ENCODE results near the gene ARRDC2. TPM values are rescaled to one million over a fixed set of nuclear protein-coding genes. Genes with fewer than 3 reads are reported as not detected.

Gene ARRDC2
- total and polyA plus RNA-seq, 10 of the 15 experiments (the other 5 are each of a cell fraction or from before 2014, with no cell fraction given): 0.48 to 10.1 (median 4.8) TPM

DNA sequence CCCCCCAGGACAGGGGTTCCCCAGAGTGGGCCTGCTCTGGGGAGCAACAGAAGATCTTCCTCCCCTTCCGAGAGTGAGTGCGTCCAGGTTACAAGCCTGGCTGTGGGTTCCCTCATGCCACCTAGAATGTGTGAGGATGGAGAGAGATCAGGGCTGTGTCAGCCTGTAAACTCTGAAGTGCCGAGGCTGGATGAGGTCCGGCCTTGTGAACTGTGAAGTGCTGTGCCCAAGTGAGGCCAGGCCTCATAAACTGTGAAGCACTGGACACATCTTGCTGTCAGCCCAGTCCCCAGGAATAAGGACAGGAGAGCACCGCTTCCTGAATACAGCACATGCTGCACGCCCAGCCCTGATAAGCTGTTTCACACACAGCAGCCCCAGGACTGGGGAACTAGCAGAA is 33.4 kb upstream of the ARRDC2 start (continued):
- TF ChIP-seq E4F1 (IDR thresholded peaks at IDR 0.05; ENCODE audit: borderline replicate concordance, partially characterized antibody) (no peak), NFYA (IDR thresholded peaks at IDR 0.05; ENCODE audit: borderline replicate concordance, low read depth, low read length) (no peak), ZNF274 (IDR thresholded peaks at IDR 0.05; ENCODE audit: insufficient read depth, insufficient read length) (no peak), CHD4 (IDR thresholded peaks at IDR 0.05) (no peak)

DNA sequence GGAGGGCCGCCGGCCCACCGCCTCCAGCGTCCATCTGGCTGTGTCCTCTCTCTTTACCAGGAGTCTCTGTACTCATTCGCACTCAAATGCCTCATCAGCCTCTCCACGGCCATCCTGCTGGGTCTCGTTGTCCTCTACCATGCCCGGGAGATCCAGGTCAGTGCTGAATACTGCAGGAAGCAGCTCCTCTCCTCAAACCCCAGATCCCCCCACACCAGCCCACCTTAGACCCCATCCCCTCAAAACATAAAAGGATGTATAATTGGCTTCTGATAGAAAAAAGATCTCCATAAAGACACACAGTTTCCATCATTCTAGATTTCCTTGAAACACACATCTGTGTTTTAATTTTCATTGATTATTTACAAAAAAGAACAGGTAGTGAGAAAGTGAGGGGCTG is 32.9 kb upstream of the ARRDC2 start:
- no TSS peak for BruUV-seq (replicated peaks)
- TF ChIP-seq E4F1 (IDR thresholded peaks at IDR 0.05; ENCODE audit: borderline replicate concordance, partially characterized antibody) (no peak), NFYB (IDR thresholded peaks at IDR 0.05; ENCODE audit: insufficient read depth, low read depth, low read length) (no peak), JUNB (IDR thresholded peaks at IDR 0.05) (no peak), SUZ12 (IDR thresholded peaks at IDR 0.05; ENCODE audit: unreplicated experiment) (no peak), IRF4 (IDR thresholded peaks at IDR 0.05; ENCODE audit: low read depth, low read length) (no peak), RBBP5 (conservative IDR thresholded peaks at IDR 0.05) (no peak), PML (IDR thresholded peaks at IDR 0.05; ENCODE audit: low read length) (no peak), KDM1A (IDR thresholded peaks at IDR 0.05; ENCODE audit: borderline replicate concordance) (no peak)
- POLR2A ChIA-PET: interaction anchor here (0.5 kb wide), 1 partner anchor 13 kb away, joined by 10 read pairs; no protein-coding TSS in a partner anchor

More for the DNA sequence above, 32.9 kb upstream of the ARRDC2 start:
- ATAC-seq (no peak), DNase-seq (ENCODE audit: low read depth, low spot score) (no peak), FAIRE-seq (no peak)
- H3K4me1 ChIP-seq (ENCODE audit: control insufficient read depth, insufficient read depth, low read length): peaks cover 4% of the 10 kb centered on the region
- no peaks in the 10 kb centered on the region for H3K36me3 ChIP-seq (ENCODE audit: control insufficient read depth in 2 of 2, insufficient read depth in 2 of 2, low read length in 1 of 2)
- H3K9me3 ChIP-seq (replicated peaks; ENCODE audit: control insufficient read depth, insufficient read depth, low read length): no peaks in the 10 kb centered on the region
- peaks cover 0 to 2% of the 10 kb centered on the region in 2 experiments; a peak in 1 of 4 replicates for H3K27me3 ChIP-seq (replicated peaks in 1 of 2; ENCODE audit: control insufficient read depth in 2 of 2, insufficient read depth in 2 of 2, low read length in 1 of 2)
- no peak overlapping the region for H2AFZ ChIP-seq (ENCODE audit: control insufficient read depth, low read depth, low read length)
- H3K4me3 ChIP-seq: no peak overlapping the region
- WGBS (ENCODE audit: insufficient coverage, insufficient replicate concordance, low lambda C conversion rate, missing lambda C conversion rate): 57% methylated on average over 8 of the region's 8 CpGs
- CTCF ChIA-PET: no interaction called here
- H3K27ac ChIP-seq (ENCODE audit: control insufficient read depth, insufficient read depth): no peak overlapping the region
- SMC1A ChIA-PET (ENCODE audit: uncharacterized antibody, unreplicated experiment): no interaction called here
- in situ Hi-C loops (cut with MboI): no loop called here
- intact Hi-C loops (cut with micrococcal nuclease; ENCODE audit: unreplicated experiment): no loop called here
- no peaks in the 10 kb centered on the region; the same call in 1 of the 2 replicates for H4K20me1 ChIP-seq (ENCODE audit: control insufficient read depth, insufficient read depth)
- H3K4me2 ChIP-seq (ENCODE audit: control insufficient read depth, insufficient read depth): no peak overlapping the region
- RAD21 ChIA-PET (ENCODE audit: unreplicated experiment): no interaction called here
- no peak overlapping the region for H3K9ac ChIP-seq (ENCODE audit: control insufficient read depth, insufficient read depth, low read length)
- H3K79me2 ChIP-seq (ENCODE audit: control insufficient read depth, insufficient read depth, low read length): no peaks in the 10 kb centered on the region

Data from GM12878 (cell line).